HepG2 (cell line): ENCODE data around the gene ZMYND19. TPM values are rescaled to one million over a fixed set of nuclear protein-coding genes. Genes with fewer than 3 reads are reported as not detected.

Source experiments
- BHLHE40 ChIP-seq: IDR thresholded peaks from 2 replicates; pipeline ENCODE4 v1.6.1; 2011; ENCODE audit warnings: low read length, improper control_type of control experiment
- CAMTA2 ChIP-seq: sonication (generic); formaldehyde crosslinking; IDR thresholded peaks from 2 replicates; pipeline ENCODE4 v1.4.0; 2020; ENCODE audit warnings: mild to moderate bottlenecking, missing genetic modification reagents, borderline replicate concordance
- CEBPG ChIP-seq: IDR thresholded peaks from 2 replicates; pipeline ENCODE4 v1.6.1; 2016
- FOXA1 ChIP-seq, 2 experiments: fragments of 450-650 bp in 1 of 2; sonication (generic) in 1 of 2; formaldehyde crosslinking in 1 of 2; IDR thresholded peaks; 2 replicates each; pipeline versions ENCODE4 v1.4.0 to v1.6.1; 2016 to 2020; ENCODE audit warnings: missing genetic modification reagents in 1 of 2
- KLF16 ChIP-seq, 2 experiments: sonication (generic) in 1 of 2; formaldehyde crosslinking in 1 of 2; IDR thresholded peaks; 2 replicates each; pipeline versions ENCODE4 v1.6.1 to v1.8.0; 2016 to 2023; ENCODE audit warnings: missing genetic modification reagents in 2 of 2, missing compliant biosample characterization in 1 of 2
- NR2F1 ChIP-seq, 2 experiments: fragments of 450-650 bp in 1 of 2; formaldehyde crosslinking in 1 of 2; IDR thresholded peaks; 2 replicates each; pipeline versions ENCODE4 v1.5.0 to v1.6.1; 2016 to 2020; ENCODE audit warnings: mild to moderate bottlenecking in 1 of 2, missing compliant biosample characterization in 1 of 2, missing genetic modification reagents in 1 of 2, moderate library complexity in 1 of 2
- PATZ1 ChIP-seq: sonication (generic); formaldehyde crosslinking; IDR thresholded peaks from 2 replicates; pipeline ENCODE4 v1.4.0; 2020; ENCODE audit warnings: missing genetic modification reagents
- PCBP1 ChIP-seq: fragments of 200-400 bp; formaldehyde crosslinking; IDR thresholded peaks from 2 replicates; pipeline ENCODE4 v1.6.1; 2017; ENCODE audit warnings: mild to moderate bottlenecking, low read depth, low read length, borderline replicate concordance
- SAP130 ChIP-seq: IDR thresholded peaks from 2 replicates; pipeline ENCODE4 v1.6.1; 2016; ENCODE audit warnings: low read depth
- SPEN ChIP-seq: sonication (generic); formaldehyde crosslinking; IDR thresholded peaks from 2 replicates; pipeline ENCODE4 v1.5.1; 2020; ENCODE audit warnings: low read depth, mild to moderate bottlenecking, missing genetic modification reagents
- THAP11 ChIP-seq: IDR thresholded peaks from 2 replicates; pipeline ENCODE4 v1.6.1; 2016; ENCODE audit warnings: missing biosample characterization, missing genetic modification reagents
- ZFAT ChIP-seq: sonication (generic); formaldehyde crosslinking; conservative IDR thresholded peaks from 2 replicates; pipeline ENCODE4 v1.8.1; 2023; ENCODE audit warnings: missing genetic modification reagents, inconsistent platforms
- ZNF230 ChIP-seq: sonication (generic); formaldehyde crosslinking; IDR thresholded peaks from 2 replicates; pipeline ENCODE4 v1.4.0; 2020; ENCODE audit warnings: mild to moderate bottlenecking, missing genetic modification reagents
- ZNF772 ChIP-seq: sonication (generic); formaldehyde crosslinking; IDR thresholded peaks from 2 replicates; pipeline ENCODE4 v1.5.0; 2020; ENCODE audit warnings: mild to moderate bottlenecking, missing genetic modification reagents
- polyA plus RNA-seq, 8 experiments: library from polyadenylated mRNA; depleted of rRNA in 3 of 8; stranded (reverse) in 7 of 8; unstranded in 1 of 8; fragments of >200 nt; fragmentation: Illumina TruSeq in 4 of 8; extraction: Trizol in 4 of 8; gene quantifications; 2 replicates each; pipeline versions ENCODE4 v1.2.1 to v1.2.3, GENCODE V29; 2011 to 2016; ENCODE audit warnings: low read depth in 4 of 8, missing spikeins in 1 of 8, mixed read lengths in 1 of 8; ENCODE audit not compliant: insufficient read depth in 1 of 8
- total RNA-seq, 5 experiments: library from RNA; depleted of rRNA; stranded (reverse); fragments of >200 nt; fragmentation: Illumina TruSeq; extraction: Trizol; gene quantifications; 2 replicates each; pipeline ENCODE4 v1.2.3, GENCODE V29; 2016; ENCODE audit warnings: low read depth in 1 of 5
- TF ChIP-seq, protein P1 (sequence below): IDR thresholded peaks from 2 replicates; pipeline ENCODE4 v1.6.1; 2016
- TF ChIP-seq, protein P2 (sequence below), 2 experiments: fragments of 450-650 bp in 1 of 2; sonication (generic) in 1 of 2; formaldehyde crosslinking in 1 of 2; IDR thresholded peaks; 2 replicates each; pipeline versions ENCODE4 v1.6.1 to v1.8.0; 2016 to 2022; ENCODE audit warnings: antibody characterized with exemption in 1 of 2, mild to moderate bottlenecking in 1 of 2, missing genetic modification reagents in 1 of 2
- TF ChIP-seq, protein P3 (sequence below): sonication (generic); formaldehyde crosslinking; IDR thresholded peaks from 2 replicates; pipeline ENCODE4 v1.8.1; 2023; ENCODE audit warnings: mild to moderate bottlenecking, missing genetic modification reagents, borderline replicate concordance

Gene ZMYND19
- total and polyA plus RNA-seq, 2 of the 13 experiments (the other 11 are each of a cell fraction or from before 2014, with no cell fraction given), result 21.3 to 38.7 TPM

DNA sequence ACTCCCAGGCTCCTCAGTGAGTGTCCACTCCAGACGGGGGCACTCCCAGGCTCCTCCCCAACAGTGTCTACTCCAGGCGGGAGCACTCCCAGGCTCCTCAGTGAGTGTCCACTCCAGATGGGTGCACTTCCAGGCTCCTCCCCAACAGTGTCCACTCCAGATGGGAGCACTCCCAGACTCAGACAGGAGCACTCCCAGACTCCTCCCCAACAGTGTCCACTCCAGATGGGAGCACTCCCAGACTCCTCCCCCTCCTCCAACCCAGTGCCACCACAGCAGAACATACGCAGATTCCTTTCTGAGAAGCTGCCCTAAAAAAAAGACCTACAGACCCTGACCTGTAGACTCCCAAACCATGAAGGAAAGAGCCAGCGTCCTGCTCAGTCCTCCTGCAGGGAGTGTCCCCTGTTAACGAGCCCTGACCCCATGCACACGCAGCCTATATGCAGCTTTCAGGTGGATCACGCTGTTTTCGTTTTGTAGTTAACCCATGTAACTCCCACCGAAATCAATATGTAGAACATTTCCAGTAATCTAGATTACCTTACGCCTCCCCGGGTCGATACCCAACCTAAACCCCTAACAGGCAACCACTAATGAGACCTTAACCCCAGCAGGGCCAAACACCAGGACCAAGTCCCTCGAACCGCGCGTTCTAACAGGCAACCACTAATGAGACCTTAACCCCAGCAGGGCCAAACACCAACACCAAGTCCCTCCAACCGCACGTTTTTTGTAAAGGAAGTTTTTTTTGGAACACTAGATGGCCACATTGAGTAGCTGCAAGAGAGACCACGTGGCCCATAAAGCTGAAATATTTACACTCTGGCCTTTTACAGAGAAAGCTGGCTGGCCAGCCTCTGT, 55.8 kb downstream of the ZMYND19 start (continued):
- TF ChIP-seq NR2F1 (CRISPR knock-in tag; IDR thresholded peaks at IDR 0.05), result 0 out of 4 replicates have a peak, but pooled peaks of 1 of the 2 experiments have one; percentile 21
- TF ChIP-seq ZFAT (CRISPR knock-in tag), result no peak
- TF ChIP-seq, protein P1, sequence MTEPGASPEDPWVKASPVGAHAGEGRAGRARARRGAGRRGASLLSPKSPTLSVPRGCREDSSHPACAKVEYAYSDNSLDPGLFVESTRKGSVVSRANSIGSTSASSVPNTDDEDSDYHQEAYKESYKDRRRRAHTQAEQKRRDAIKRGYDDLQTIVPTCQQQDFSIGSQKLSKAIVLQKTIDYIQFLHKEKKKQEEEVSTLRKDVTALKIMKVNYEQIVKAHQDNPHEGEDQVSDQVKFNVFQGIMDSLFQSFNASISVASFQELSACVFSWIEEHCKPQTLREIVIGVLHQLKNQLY (CRISPR knock-in tag), result no peak
- no peak for TF ChIP-seq SPEN (CRISPR knock-in tag)
- TF ChIP-seq, protein P2, sequence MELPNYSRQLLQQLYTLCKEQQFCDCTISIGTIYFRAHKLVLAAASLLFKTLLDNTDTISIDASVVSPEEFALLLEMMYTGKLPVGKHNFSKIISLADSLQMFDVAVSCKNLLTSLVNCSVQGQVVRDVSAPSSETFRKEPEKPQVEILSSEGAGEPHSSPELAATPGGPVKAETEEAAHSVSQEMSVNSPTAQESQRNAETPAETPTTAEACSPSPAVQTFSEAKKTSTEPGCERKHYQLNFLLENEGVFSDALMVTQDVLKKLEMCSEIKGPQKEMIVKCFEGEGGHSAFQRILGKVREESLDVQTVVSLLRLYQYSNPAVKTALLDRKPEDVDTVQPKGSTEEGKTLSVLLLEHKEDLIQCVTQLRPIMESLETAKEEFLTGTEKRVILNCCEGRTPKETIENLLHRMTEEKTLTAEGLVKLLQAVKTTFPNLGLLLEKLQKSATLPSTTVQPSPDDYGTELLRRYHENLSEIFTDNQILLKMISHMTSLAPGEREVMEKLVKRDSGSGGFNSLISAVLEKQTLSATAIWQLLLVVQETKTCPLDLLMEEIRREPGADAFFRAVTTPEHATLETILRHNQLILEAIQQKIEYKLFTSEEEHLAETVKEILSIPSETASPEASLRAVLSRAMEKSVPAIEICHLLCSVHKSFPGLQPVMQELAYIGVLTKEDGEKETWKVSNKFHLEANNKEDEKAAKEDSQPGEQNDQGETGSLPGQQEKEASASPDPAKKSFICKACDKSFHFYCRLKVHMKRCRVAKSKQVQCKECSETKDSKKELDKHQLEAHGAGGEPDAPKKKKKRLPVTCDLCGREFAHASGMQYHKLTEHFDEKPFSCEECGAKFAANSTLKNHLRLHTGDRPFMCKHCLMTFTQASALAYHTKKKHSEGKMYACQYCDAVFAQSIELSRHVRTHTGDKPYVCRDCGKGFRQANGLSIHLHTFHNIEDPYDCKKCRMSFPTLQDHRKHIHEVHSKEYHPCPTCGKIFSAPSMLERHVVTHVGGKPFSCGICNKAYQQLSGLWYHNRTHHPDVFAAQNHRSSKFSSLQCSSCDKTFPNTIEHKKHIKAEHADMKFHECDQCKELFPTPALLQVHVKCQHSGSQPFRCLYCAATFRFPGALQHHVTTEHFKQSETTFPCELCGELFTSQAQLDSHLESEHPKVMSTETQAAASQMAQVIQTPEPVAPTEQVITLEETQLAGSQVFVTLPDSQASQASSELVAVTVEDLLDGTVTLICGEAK (IDR thresholded peaks at IDR 0.05), result no peak
- TF ChIP-seq, protein P2 (CRISPR knock-in tag; IDR thresholded peaks at IDR 0.05), result no peak
- TF ChIP-seq FOXA1 (IDR thresholded peaks at IDR 0.05), result no peak
- TF ChIP-seq FOXA1 (CRISPR knock-in tag; IDR thresholded peaks at IDR 0.05), result 0 out of 2 replicates have a peak, but pooled peaks have one; percentile 10
- no peak for TF ChIP-seq PATZ1
- TF ChIP-seq ZNF772 (CRISPR knock-in tag), result no peak
- TF ChIP-seq THAP11, result peak; percentile 39; the same call in 1 of the 2 replicates
- TF ChIP-seq SAP130 (CRISPR knock-in tag), result peak; percentile 84
- TF ChIP-seq CAMTA2 (CRISPR knock-in tag), result no peak
- TF ChIP-seq KLF16 (CRISPR knock-in tag; IDR thresholded peaks at IDR 0.05), result no peak
- peak; percentile 37; the same call in 1 of the 2 replicates for TF ChIP-seq CEBPG (CRISPR knock-in tag)
- TF ChIP-seq, protein P3, sequence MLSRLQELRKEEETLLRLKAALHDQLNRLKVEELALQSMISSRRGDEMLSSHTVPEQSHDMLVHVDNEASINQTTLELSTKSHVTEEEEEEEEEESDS (CRISPR knock-in tag), result no peak
- peak; percentile 65 for TF ChIP-seq BHLHE40
- TF ChIP-seq PCBP1, result no peak
- no peak for TF ChIP-seq ZNF230 (CRISPR knock-in tag)
